ENCODE data around the gene LNPEP. TPM values are rescaled to one million over a fixed set of nuclear protein-coding genes. Genes with fewer than 3 reads are reported as not detected.

LNPEP gene
- 23.6 TPM for total RNA-seq

GRCh38 chr5:96935559-96936430 lies at the start of gene LNPEP:
TSS of gene LNPEP (plus strand) at chr5:96936080. CDS start at chr5:96936156, 76 bp downstream.
- peak; percentile 93 for ATAC-seq

GRCh38 chr5:96893342-96893741 lies 42.5 kb upstream of the LNPEP start:
- no peak for ATAC-seq

- ATAC-seq = no peak
These were observed 39.6 kb upstream of the LNPEP start for GRCh38 chr5:96896276-96896675.

GRCh38 chr5:96896806-96897205 lies 39.1 kb upstream of the LNPEP start:
- ATAC-seq = peak; percentile 59

- no peak for ATAC-seq
These were observed 34.5 kb upstream of the LNPEP start for GRCh38 chr5:96901384-96901783.

- no peak for ATAC-seq
These were observed 34.0 kb upstream of the LNPEP start for GRCh38 chr5:96901841-96902240.

GRCh38 chr5:96902876-96903275 lies 33.0 kb upstream of the LNPEP start:
- ATAC-seq = no peak

GRCh38 chr5:96903300-96903699 lies 32.6 kb upstream of the LNPEP start:
- ATAC-seq = no peak

GRCh38 chr5:96904054-96904931 lies 31.6 kb upstream of the LNPEP start:
- no peak for ATAC-seq

- no peak for ATAC-seq
These were observed 30.0 kb upstream of the LNPEP start for GRCh38 chr5:96905864-96906263.

- ATAC-seq = no peak
These were observed 26.9 kb upstream of the LNPEP start for GRCh38 chr5:96909003-96909402.

- no peak for ATAC-seq
These were observed 26.4 kb upstream of the LNPEP start for GRCh38 chr5:96909435-96909834.

- no peak for ATAC-seq
These were observed 24.7 kb upstream of the LNPEP start for GRCh38 chr5:96911139-96911538.

GRCh38 chr5:96913233-96913632 lies 22.6 kb upstream of the LNPEP start:
- no peak for ATAC-seq

- ATAC-seq = peak; percentile 45
These were observed 16.1 kb upstream of the LNPEP start for GRCh38 chr5:96919754-96920197.

GRCh38 chr5:96920744-96921355 lies 15.0 kb upstream of the LNPEP start:
- no peak for ATAC-seq

GRCh38 chr5:96922499-96923244 lies 13.2 kb upstream of the LNPEP start:
- ATAC-seq = no peak

GRCh38 chr5:96924016-96924443 lies 11.8 kb upstream of the LNPEP start:
- ATAC-seq = peak; percentile 54

GRCh38 chr5:96926276-96926675 lies 9.6 kb upstream of the LNPEP start:
- no peak for ATAC-seq

GRCh38 chr5:96927008-96927407 lies 8.9 kb upstream of the LNPEP start:
- no peak for ATAC-seq

- ATAC-seq = no peak
These were observed 6.8 kb upstream of the LNPEP start for GRCh38 chr5:96928931-96929708.
